Transverse colon (tissue), 4 donors: Measurements from ENCODE around the gene C1orf21. TPM values are rescaled to one million over a fixed set of nuclear protein-coding genes. Genes with fewer than 3 reads are reported as not detected.
A peak's percentile ranks its signal among the peaks of the same experiment; 100 is the strongest.

Source experiments
- DNase-seq: peaks from one replicate; pipeline ENCODE4 v3.0.0-alpha.2; 2019
- H3K27ac ChIP-seq, 4 donors: fragments of 200-600 bp; sonication (generic); 2 replicates each; pipeline ENCODE4 v1.5.1; 2016 to 2018; ENCODE audit warnings: inconsistent platforms in 4 of 4
- H3K27me3 ChIP-seq: fragments of 200-600 bp; sonication (generic); 2 replicates; pipeline ENCODE4 v1.5.1; 2017; ENCODE audit warnings: inconsistent platforms
- H3K36me3 ChIP-seq, 4 donors: fragments of 200-600 bp; sonication (generic); 2 replicates each; pipeline ENCODE4 v1.5.1; 2017 to 2019; ENCODE audit warnings: inconsistent platforms in 4 of 4
- H3K4me1 ChIP-seq, 4 donors: fragments of 200-600 bp; sonication (generic); 2 replicates each; pipeline ENCODE4 v1.5.1; 2017 to 2020; ENCODE audit warnings: inconsistent platforms in 4 of 4
- H3K4me3 ChIP-seq, 4 donors: fragments of 200-600 bp; sonication (generic); 1 replicate in 1 of 4; 2 replicates in 3 of 4; pipeline versions ENCODE4 v1.5.1 to v1.6.1; 2017 to 2019; ENCODE audit warnings: inconsistent platforms in 4 of 4
- H3K9me3 ChIP-seq, 2 donors: fragments of 200-600 bp; sonication (generic); 2 replicates each; pipeline ENCODE4 v1.5.1; 2017 to 2019; ENCODE audit warnings: inconsistent platforms in 2 of 2
- EP300 ChIP-seq: sonication (generic); formaldehyde crosslinking; IDR thresholded peaks from one replicate; pipeline ENCODE4 v1.6.1; 2017; ENCODE audit warnings: antibody characterized with exemption, low read depth
- POLR2A ChIP-seq: fragments of 450-650 bp; IDR thresholded peaks from one replicate; pipeline ENCODE4 v1.6.1; 2016; ENCODE audit warnings: antibody characterized with exemption, mild to moderate bottlenecking, moderate library complexity
- POLR2AphosphoS5 ChIP-seq, 3 donors: sonication (generic); formaldehyde crosslinking; IDR thresholded peaks; one replicate each; pipeline ENCODE4 v1.6.1; 2016; ENCODE audit warnings: antibody characterized with exemption in 3 of 3
- WGBS, 2 donors: methylation state at CpG; one replicate each; pipeline ENCODE4 v1.1.5; 2018; ENCODE audit warnings: low coverage in 1 of 2; 5-methylcytosine and 5-hydroxymethylcytosine counted together
- in situ Hi-C, 4 donors: fragments of 200-750 bp; cut with MboI; loops; one replicate each; pipeline versions ENCODE4 v1.15.0 to v1.15.1; 2017; ENCODE audit warnings: low sequenced_read_pairs in 3 of 4, low pct_ligation_motif_present in 1 of 4, low pct_unique_long_range_greater_than_20kb in 1 of 4
- intact Hi-C: fragments of 100-400 bp; cut with DNase I; formaldehyde crosslinking; loops from one replicate; pipeline ENCODE4 v1.15.1; 2023; ENCODE audit warnings: low total_unique reads
- total RNA-seq, 4 donors: library from RNA; depleted of rRNA; stranded (reverse); fragments of >200 nt; gene quantifications; one replicate each; pipeline ENCODE4 v1.1.0, GENCODE V29; 2016
- TF ChIP-seq, protein P1 (sequence below), 5 experiments: fragments of 200-600 bp in 3 of 5; fragments of 450-650 bp in 2 of 5; sonication (generic) in 3 of 5; IDR thresholded peaks; 1 replicate in 2 of 5; 2 replicates in 3 of 5; pipeline ENCODE4 v1.5.1; 2016 to 2017; ENCODE audit warnings: antibody characterized with exemption in 5 of 5, inconsistent platforms in 3 of 5, mild to moderate bottlenecking in 2 of 5, moderate library complexity in 1 of 5

Gene C1orf21
- total RNA-seq, 4 donors from 2014 or later = 38.4 to 70.0 (median 62.4) TPM

DNA sequence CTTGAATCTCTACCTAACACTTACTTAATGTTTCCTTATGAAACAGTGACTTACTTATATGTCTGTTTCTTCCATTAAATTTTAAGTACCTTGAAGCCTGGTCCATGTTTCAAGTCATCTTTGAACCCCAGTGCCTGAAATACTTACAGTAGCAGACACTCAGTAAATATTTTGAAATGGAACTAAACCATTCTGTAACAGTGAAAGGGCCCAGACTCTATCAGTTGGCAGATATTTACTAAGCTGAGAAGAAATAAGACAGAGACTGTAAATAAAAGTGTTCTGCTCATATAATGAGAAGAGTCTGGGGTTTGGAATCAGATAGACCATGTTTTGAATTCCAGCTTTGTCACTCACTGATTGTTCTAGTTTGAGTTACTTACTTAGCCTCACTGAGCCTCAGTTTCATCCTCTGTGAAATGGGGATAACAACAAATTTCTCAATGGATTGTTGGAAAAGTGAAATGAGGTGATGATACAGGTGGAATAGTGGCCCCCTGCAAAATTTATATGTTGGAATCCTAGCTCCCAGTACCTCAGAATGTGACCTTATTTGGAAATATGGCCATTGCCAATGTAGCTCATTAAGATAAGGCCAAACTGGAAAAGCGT, 19.3 kb upstream of the C1orf21 start:
- no peak for DNase-seq
- peaks cover 4 to 19% (median 12%) of the 10 kb centered on the region in 4 donors for H3K4me1 ChIP-seq
- intact Hi-C loops = no loop called here
- in situ Hi-C loops = no loop called here
- no peaks in the 10 kb centered on the region for H3K9me3 ChIP-seq
- no peaks in the 10 kb centered on the region for H3K36me3 ChIP-seq
- H3K27me3 ChIP-seq = no peaks in the 10 kb centered on the region
- TF ChIP-seq EP300 = no peak
- peak in 1 of 3 donors; percentile 10 for TF ChIP-seq POLR2AphosphoS5 (IDR thresholded peaks at IDR 0.05)
- H3K4me3 ChIP-seq = no peak overlapping the region
- no peak overlapping the region for H3K27ac ChIP-seq
- WGBS, 2 donors = 62 to 100% methylated on average over 1 of the region's 1 CpG

DNA sequence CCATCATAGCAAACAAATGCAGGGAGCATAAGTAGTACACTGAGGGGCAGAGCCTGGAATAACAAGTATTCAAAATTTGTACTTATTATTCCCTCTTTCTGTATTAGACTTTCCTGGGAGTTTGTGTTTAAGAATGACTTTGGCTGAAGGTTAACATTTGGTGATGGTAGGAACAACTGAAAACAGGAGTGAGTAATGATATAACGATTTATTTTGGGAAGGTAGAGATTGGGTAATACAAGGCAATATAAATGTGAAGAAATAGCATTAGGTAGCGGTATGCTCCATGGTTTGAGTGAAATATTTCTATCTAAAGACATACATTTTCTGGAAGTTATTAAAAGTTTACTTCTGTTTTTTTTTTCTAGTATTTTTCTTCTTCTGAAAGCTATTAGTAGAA, 18.5 kb upstream of the C1orf21 start:
- Histone ChIP-seq H3K36me3 (no peaks in the 10 kb centered on the region), H3K4me1 (peaks cover under 1 to 10% (median 5%) of the 10 kb centered on the region in 4 donors), H3K4me3 (no peak overlapping the region), H3K27me3 (no peaks in the 10 kb centered on the region), H3K27ac (no peak overlapping the region), H3K9me3 (no peaks in the 10 kb centered on the region)
- in situ Hi-C loops = no loop called here
- TF ChIP-seq EP300 = no peak
- TF ChIP-seq POLR2A = no peak
- no peak for TF ChIP-seq POLR2AphosphoS5 (IDR thresholded peaks at IDR 0.05)
- TF ChIP-seq, protein P1, sequence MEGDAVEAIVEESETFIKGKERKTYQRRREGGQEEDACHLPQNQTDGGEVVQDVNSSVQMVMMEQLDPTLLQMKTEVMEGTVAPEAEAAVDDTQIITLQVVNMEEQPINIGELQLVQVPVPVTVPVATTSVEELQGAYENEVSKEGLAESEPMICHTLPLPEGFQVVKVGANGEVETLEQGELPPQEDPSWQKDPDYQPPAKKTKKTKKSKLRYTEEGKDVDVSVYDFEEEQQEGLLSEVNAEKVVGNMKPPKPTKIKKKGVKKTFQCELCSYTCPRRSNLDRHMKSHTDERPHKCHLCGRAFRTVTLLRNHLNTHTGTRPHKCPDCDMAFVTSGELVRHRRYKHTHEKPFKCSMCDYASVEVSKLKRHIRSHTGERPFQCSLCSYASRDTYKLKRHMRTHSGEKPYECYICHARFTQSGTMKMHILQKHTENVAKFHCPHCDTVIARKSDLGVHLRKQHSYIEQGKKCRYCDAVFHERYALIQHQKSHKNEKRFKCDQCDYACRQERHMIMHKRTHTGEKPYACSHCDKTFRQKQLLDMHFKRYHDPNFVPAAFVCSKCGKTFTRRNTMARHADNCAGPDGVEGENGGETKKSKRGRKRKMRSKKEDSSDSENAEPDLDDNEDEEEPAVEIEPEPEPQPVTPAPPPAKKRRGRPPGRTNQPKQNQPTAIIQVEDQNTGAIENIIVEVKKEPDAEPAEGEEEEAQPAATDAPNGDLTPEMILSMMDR (IDR thresholded peaks at IDR 0.05) = no peak
- intact Hi-C loops = no loop called here
- 76 to 80% methylated on average over 2 of the region's 2 CpGs for WGBS, 2 donors
- DNase-seq = no peak

DNA sequence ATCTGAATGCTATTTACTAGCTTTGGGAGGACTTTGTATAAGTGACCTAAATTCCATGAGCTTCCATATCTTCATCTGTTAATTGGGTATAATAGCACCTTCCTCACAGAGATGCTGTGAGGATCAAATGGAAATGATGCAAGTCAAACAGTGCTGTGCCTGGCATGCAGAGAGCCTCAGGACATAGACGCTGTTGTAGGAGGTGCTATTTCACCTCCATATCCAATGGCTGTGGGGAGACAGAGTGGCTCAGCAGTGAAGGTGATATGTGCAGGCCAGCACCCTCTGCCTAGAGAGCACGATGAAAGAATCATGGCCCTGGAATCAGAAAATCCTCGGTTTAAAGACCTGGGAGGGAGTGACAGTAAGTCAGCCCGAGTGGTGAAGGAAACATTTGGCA, 16.0 kb upstream of the C1orf21 start:
- Histone ChIP-seq H3K9me3 (no peaks in the 10 kb centered on the region), H3K4me3 (no peak overlapping the region), H3K4me1 (no peaks in the 10 kb centered on the region), H3K27ac (no peak overlapping the region), H3K36me3 (no peaks in the 10 kb centered on the region), H3K27me3 (no peaks in the 10 kb centered on the region)
- in situ Hi-C loops (no loop called here), intact Hi-C loops (no loop called here)
- DNase-seq = no peak
- no peak for TF ChIP-seq POLR2AphosphoS5 (IDR thresholded peaks at IDR 0.05)
- no peak for TF ChIP-seq EP300
- TF ChIP-seq, protein P1 (IDR thresholded peaks at IDR 0.05) = no peak
- no peak for TF ChIP-seq POLR2A
- 71 to 84% methylated on average over 4 of the region's 4 CpGs for WGBS, 2 donors

DNA sequence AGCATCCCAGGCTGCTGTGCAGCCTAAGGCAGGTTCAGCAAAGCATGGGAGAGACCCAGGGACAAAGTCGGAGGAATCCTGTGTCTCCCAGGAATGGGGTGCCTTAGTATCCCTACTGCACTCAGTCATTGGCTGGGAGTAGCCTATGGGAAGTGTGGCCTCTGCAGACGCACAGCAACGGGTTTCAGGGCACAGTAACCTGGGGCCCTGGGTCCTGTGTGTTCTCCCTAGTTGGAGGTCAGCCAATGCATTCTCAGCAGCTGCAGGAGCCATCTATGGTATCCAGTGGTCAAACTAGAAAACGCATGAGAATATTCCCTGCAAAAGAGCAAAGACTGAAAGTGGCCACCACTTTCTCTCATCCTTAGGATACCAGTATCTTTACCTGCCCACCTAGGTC, 13.7 kb upstream of the C1orf21 start:
- Histone ChIP-seq H3K27me3 (no peaks in the 10 kb centered on the region), H3K9me3 (no peaks in the 10 kb centered on the region), H3K4me1 (no peaks in the 10 kb centered on the region), H3K4me3 (no peak overlapping the region), H3K36me3 (no peaks in the 10 kb centered on the region), H3K27ac (no peak overlapping the region)
- DNase-seq = no peak
- 50 to 83% methylated on average over 1 to 4 of the region's 4 CpGs for WGBS, 2 donors
- in situ Hi-C loops = no loop called here
- intact Hi-C loops = no loop called here
- TF ChIP-seq, protein P1 (IDR thresholded peaks at IDR 0.05) = no peak
- TF ChIP-seq POLR2A = no peak
- no peak for TF ChIP-seq POLR2AphosphoS5 (IDR thresholded peaks at IDR 0.05)
- TF ChIP-seq EP300 = no peak

DNA sequence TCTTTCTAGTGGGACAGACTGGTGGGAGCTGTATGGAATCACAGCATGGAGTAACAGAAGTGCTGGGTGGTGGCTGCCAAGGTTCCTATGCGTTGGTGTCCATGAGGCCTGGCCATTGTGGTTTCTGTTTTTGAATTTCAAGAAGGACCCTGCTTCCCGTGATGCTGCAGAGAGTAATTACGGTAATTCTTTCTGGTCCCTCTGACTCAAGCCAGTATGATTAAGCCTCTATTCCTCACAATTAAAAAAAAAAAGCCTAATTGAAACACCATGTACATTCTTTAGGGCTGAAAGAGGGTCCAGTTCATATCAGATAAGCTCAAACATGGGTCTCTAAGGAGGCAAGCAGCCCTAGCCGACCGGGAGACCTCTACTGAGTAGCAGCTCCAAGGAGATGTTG, 10.5 kb upstream of the C1orf21 start:
- Histone ChIP-seq H3K9me3 (no peaks in the 10 kb centered on the region), H3K4me1 (no peaks in the 10 kb centered on the region), H3K4me3 (no peak overlapping the region), H3K27me3 (no peaks in the 10 kb centered on the region), H3K36me3 (no peaks in the 10 kb centered on the region), H3K27ac (no peak overlapping the region)
- in situ Hi-C loops = loop anchor here in 2 of 4 donors (25.0 kb wide), 2 partner anchors 186 to 286 kb away; no protein-coding TSS in a partner anchor
- DNase-seq = no peak
- TF ChIP-seq EP300 = no peak
- TF ChIP-seq, protein P1 (IDR thresholded peaks at IDR 0.05) = no peak
- TF ChIP-seq POLR2A = no peak
- no peak for TF ChIP-seq POLR2AphosphoS5 (IDR thresholded peaks at IDR 0.05)
- 94% methylated on average over 5 of the region's 5 CpGs; no CpG with 5 or more reads in 1 of the 2 donors for WGBS, 2 donors
- intact Hi-C loops = no loop called here
